ENCODE data around the gene EMP1. TPM values are rescaled to one million over a fixed set of nuclear protein-coding genes. Genes with fewer than 3 reads are reported as not detected.

Gene EMP1
- total RNA-seq, 4 donors from 2014 or later, result 237 to 838 (median 402) TPM

GRCh38 chr12:13187399-13187798 lies 9.1 kb upstream of the EMP1 start:
- WGBS, 2 donors, result 70% methylated on average over 4 of the region's 4 CpGs

GRCh38 chr12:13189264-13189663 lies 7.3 kb upstream of the EMP1 start:
- no peak for TF ChIP-seq CTCF (IDR thresholded peaks at IDR 0.05)
- no peak for TF ChIP-seq POLR2A (IDR thresholded peaks at IDR 0.05)
- no peak overlapping the region for H3K4me3 ChIP-seq (ENCODE audit: low read depth, poor library complexity, severe bottlenecking)
- no peak for DNase-seq (ENCODE audit: low spot score in 2 of 2)
- intact Hi-C loops (cut with DNase I; ENCODE audit: low total_unique reads), result no loop called here

More at GRCh38 chr12:13187399-13187798, 9.1 kb upstream of the EMP1 start:
- intact Hi-C loops (cut with DNase I; ENCODE audit: low total_unique reads), result no loop called here
- peak in 1 of 2 donors; percentile 0 for DNase-seq (ENCODE audit: low spot score in 2 of 2)
- H3K4me3 ChIP-seq (ENCODE audit: low read depth, poor library complexity, severe bottlenecking), result no peak overlapping the region
- no peak for TF ChIP-seq CTCF (IDR thresholded peaks at IDR 0.05)

GRCh38 chr12:13190275-13190674 lies 6.3 kb upstream of the EMP1 start:
- no peak for TF ChIP-seq CTCF (IDR thresholded peaks at IDR 0.05)
- TF ChIP-seq POLR2A (IDR thresholded peaks at IDR 0.05), result no peak
- DNase-seq (ENCODE audit: low spot score in 2 of 2), result no peak
- intact Hi-C loops (cut with DNase I; ENCODE audit: low total_unique reads), result no loop called here
- no peak overlapping the region for H3K4me3 ChIP-seq (ENCODE audit: low read depth, poor library complexity, severe bottlenecking)
- 59 to 60% methylated on average over 3 of the region's 3 CpGs for WGBS, 2 donors

- 84 to 93% methylated on average over 8 of the region's 8 CpGs for WGBS, 2 donors
- H3K4me3 ChIP-seq (ENCODE audit: low read depth, poor library complexity, severe bottlenecking), result no peak overlapping the region
- TF ChIP-seq POLR2A (IDR thresholded peaks at IDR 0.05) (no peak), CTCF (IDR thresholded peaks at IDR 0.05) (no peak)
- DNase-seq (ENCODE audit: low spot score in 2 of 2), result peak in 1 of 2 donors; percentile 78
- intact Hi-C loops (cut with DNase I; ENCODE audit: low total_unique reads), result no loop called here
These were observed 3.8 kb upstream of the EMP1 start for GRCh38 chr12:13192719-13193118.

- peak in 1 of 2 donors; percentile 78 for DNase-seq (ENCODE audit: low spot score in 2 of 2)
- intact Hi-C loops (cut with DNase I; ENCODE audit: low total_unique reads), result no loop called here
- TF ChIP-seq CTCF (IDR thresholded peaks at IDR 0.05), result no peak
- TF ChIP-seq POLR2A (IDR thresholded peaks at IDR 0.05), result no peak
- no peak overlapping the region for H3K4me3 ChIP-seq (ENCODE audit: low read depth, poor library complexity, severe bottlenecking)
- WGBS, 2 donors, result 39 to 45% methylated on average over 11 of the region's 11 CpGs
These were observed 2.9 kb upstream of the EMP1 start for GRCh38 chr12:13193505-13194231.

All from lower leg skin (tissue), 4 donors.